CD4-positive, alpha-beta T cell (primary cell): Measurements from ENCODE around the gene RPL32. TPM values are rescaled to one million over a fixed set of nuclear protein-coding genes. Genes with fewer than 3 reads are reported as not detected.

ENCODE experiments used
- ATAC-seq: fragments of 200-7000 bp; cut with Tn5 transposase; one replicate; pipeline ENCODE4 v1.10.0; 2022; ENCODE audit warnings: mild to moderate bottlenecking; ENCODE audit not compliant: poor library complexity
- CTCF ChIA-PET: fragments of 350-600 bp; sonication (Branson Sonifier 250); formaldehyde crosslinking; loops from one replicate; lab custom pipeline; 2021; ENCODE audit warnings: antibody characterized with exemption, inconsistent platforms; lab: Charles Lee
- POLR2A ChIA-PET: fragments of 350-600 bp; sonication (Branson Sonifier 250); formaldehyde crosslinking; loops from one replicate; lab custom pipeline; 2021; ENCODE audit warnings: antibody characterized with exemption, inconsistent platforms; lab: Charles Lee
- DNase-seq, 14 experiments: peaks; one replicate each; pipeline ENCODE4 v3.0.0-alpha.2; 2013 to 2020; ENCODE audit warnings: mixed read lengths in 2 of 14
- H3K27ac ChIP-seq, 2 donors: one replicate each; pipeline versions ENCODE4 v1.5.1 to v1.7.0; 2013; ENCODE audit warnings: low read length in 2 of 2, low read depth in 1 of 2, mild to moderate bottlenecking in 1 of 2
- H3K27me3 ChIP-seq, 2 experiments: 1 replicate in 1 of 2; 2 replicates in 1 of 2; pipeline versions ENCODE4 v1.6.1 to v1.7.0; 2013; ENCODE audit warnings: low read length in 2 of 2, control low read depth in 1 of 2, mild to moderate bottlenecking in 1 of 2, moderate library complexity in 1 of 2; ENCODE audit not compliant: insufficient read depth in 2 of 2, control insufficient read depth in 1 of 2
- H3K36me3 ChIP-seq: one replicate; pipeline ENCODE4 v1.6.1; 2013; ENCODE audit warnings: low read length, control low read depth; ENCODE audit not compliant: insufficient read depth
- H3K4me1 ChIP-seq: one replicate; pipeline ENCODE4 v1.6.1; 2013; ENCODE audit warnings: low read length, control low read depth; ENCODE audit not compliant: insufficient read depth
- H3K4me3 ChIP-seq: one replicate; pipeline ENCODE4 v1.5.1; 2013; ENCODE audit warnings: mild to moderate bottlenecking, low read length, moderate library complexity
- H3K9me3 ChIP-seq, 2 experiments: 1 replicate in 1 of 2; 2 replicates in 1 of 2; pipeline versions ENCODE4 v1.6.1 to v1.7.0; 2013; ENCODE audit warnings: low read length in 2 of 2, mild to moderate bottlenecking in 2 of 2, control low read depth in 1 of 2, moderate library complexity in 1 of 2; ENCODE audit not compliant: control insufficient read depth in 1 of 2, insufficient read depth in 1 of 2
- H3K27ac Mint-ChIP-seq: one replicate; pipeline ENCODE4 v1.8.0; 2020; ENCODE audit warnings: mixed read lengths
- H3K27me3 Mint-ChIP-seq: one replicate; pipeline ENCODE4 v1.8.0; 2021; ENCODE audit warnings: mixed read lengths
- H3K36me3 Mint-ChIP-seq: one replicate; pipeline ENCODE4 v1.8.0; 2021; ENCODE audit warnings: low read depth, mixed read lengths
- H3K4me1 Mint-ChIP-seq: one replicate; pipeline ENCODE4 v1.8.0; 2021; ENCODE audit warnings: low read depth, mixed read lengths
- H3K4me3 Mint-ChIP-seq: one replicate; pipeline ENCODE4 v1.8.0; 2020; ENCODE audit warnings: mild to moderate bottlenecking, mixed read lengths
- H3K9me3 Mint-ChIP-seq: one replicate; pipeline ENCODE4 v1.8.0; 2020; ENCODE audit warnings: mixed read lengths
- intact Hi-C, 2 experiments: fragments of 100-400 bp; cut with DNase I in 1 of 2; cut with micrococcal nuclease in 1 of 2; formaldehyde crosslinking; loops; one replicate each; pipeline versions ENCODE4 v1.15.1 to v1.9.0; 2023 to 2025; cut with DNase I, micrococcal nuclease
- total RNA-seq, 174 experiments: library from RNA in 2 of 174; stranded (reverse) in 2 of 174; gene quantifications; one replicate each; pipeline ENCODE4 v1.2.3 and lab custom pipeline; 2021 to 2026
- TF ChIP-seq, protein P1 (sequence below): fragments of 200-600 bp; IDR thresholded peaks from one replicate; pipeline ENCODE4 v1.8.0; 2022; ENCODE audit warnings: antibody characterized with exemption, mild to moderate bottlenecking

The RPL32 gene
- total RNA-seq, 2 experiments from 2014 or later: 4,308 to 4,667 TPM

DNA sequence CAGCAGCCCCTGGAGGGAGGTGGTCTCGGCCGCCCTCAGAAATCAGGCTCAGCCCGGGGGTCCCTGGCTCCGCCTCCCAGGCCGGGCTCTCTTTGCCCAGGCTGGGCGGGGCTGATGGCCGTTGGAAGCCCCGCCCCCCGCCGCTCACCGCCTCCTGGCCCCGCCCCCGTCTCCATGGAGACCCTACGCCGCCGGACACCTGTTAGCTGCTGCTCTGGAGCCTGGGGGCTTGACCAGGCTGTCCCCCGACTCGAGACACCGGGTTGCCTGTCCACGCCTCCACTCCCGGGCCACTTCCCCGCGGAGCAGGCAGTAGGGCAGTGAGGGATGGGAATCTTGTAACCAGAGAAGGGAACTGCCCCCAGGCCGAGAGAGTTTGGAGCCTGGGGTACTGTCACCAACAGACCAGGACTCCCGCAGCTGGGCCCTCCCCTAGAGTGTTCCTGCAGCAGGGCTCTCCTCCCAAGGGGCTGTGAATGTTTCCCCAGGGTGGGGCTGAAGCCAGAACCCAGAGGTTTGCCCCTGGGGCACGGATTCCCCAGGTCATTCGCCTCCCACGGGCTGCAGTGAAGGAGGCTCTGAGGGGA lies 27.8 kb upstream of the RPL32 start:
- Mint-ChIP-seq H3K4me3 (no peak overlapping the region), H3K4me1 (peaks cover 14% of the 10 kb centered on the region), H3K27ac (no peak overlapping the region), H3K36me3 (no peaks in the 10 kb centered on the region), H3K9me3 (no peaks in the 10 kb centered on the region), H3K27me3 (peaks cover 45% of the 10 kb centered on the region)
- H3K27ac ChIP-seq: no peak overlapping the region
- TF ChIP-seq, protein P1, sequence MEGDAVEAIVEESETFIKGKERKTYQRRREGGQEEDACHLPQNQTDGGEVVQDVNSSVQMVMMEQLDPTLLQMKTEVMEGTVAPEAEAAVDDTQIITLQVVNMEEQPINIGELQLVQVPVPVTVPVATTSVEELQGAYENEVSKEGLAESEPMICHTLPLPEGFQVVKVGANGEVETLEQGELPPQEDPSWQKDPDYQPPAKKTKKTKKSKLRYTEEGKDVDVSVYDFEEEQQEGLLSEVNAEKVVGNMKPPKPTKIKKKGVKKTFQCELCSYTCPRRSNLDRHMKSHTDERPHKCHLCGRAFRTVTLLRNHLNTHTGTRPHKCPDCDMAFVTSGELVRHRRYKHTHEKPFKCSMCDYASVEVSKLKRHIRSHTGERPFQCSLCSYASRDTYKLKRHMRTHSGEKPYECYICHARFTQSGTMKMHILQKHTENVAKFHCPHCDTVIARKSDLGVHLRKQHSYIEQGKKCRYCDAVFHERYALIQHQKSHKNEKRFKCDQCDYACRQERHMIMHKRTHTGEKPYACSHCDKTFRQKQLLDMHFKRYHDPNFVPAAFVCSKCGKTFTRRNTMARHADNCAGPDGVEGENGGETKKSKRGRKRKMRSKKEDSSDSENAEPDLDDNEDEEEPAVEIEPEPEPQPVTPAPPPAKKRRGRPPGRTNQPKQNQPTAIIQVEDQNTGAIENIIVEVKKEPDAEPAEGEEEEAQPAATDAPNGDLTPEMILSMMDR: no peak
- H3K27me3 ChIP-seq: peaks cover 10 to 15% of the 10 kb centered on the region in 2 experiments
- no peaks in the 10 kb centered on the region for H3K36me3 ChIP-seq
- ChIA-PET POLR2A (interaction anchor here (1.0 kb wide), 1 partner anchor 28 kb away, joined by 4 read pairs; the partner anchor contains the start of gene RPL32), CTCF (interaction anchor here (1.6 kb wide), 1 partner anchor 27 kb away, joined by 5 read pairs; the partner anchor contains the start of gene RPL32)
- H3K4me1 ChIP-seq: peaks cover 26% of the 10 kb centered on the region
- peaks cover 4 to 21% of the 10 kb centered on the region in 2 experiments for H3K9me3 ChIP-seq
- DNase-seq (peak in 5 of 14 experiments; percentile 9 to 46 (median 40)), ATAC-seq (no peak)
- H3K4me3 ChIP-seq: peak overlapping the region; percentile 54
- intact Hi-C loops: loop anchor here in 1 of 2 experiments (5.0 kb wide), 3 partner anchors 113 to 778 kb away; no protein-coding TSS in a partner anchor

DNA sequence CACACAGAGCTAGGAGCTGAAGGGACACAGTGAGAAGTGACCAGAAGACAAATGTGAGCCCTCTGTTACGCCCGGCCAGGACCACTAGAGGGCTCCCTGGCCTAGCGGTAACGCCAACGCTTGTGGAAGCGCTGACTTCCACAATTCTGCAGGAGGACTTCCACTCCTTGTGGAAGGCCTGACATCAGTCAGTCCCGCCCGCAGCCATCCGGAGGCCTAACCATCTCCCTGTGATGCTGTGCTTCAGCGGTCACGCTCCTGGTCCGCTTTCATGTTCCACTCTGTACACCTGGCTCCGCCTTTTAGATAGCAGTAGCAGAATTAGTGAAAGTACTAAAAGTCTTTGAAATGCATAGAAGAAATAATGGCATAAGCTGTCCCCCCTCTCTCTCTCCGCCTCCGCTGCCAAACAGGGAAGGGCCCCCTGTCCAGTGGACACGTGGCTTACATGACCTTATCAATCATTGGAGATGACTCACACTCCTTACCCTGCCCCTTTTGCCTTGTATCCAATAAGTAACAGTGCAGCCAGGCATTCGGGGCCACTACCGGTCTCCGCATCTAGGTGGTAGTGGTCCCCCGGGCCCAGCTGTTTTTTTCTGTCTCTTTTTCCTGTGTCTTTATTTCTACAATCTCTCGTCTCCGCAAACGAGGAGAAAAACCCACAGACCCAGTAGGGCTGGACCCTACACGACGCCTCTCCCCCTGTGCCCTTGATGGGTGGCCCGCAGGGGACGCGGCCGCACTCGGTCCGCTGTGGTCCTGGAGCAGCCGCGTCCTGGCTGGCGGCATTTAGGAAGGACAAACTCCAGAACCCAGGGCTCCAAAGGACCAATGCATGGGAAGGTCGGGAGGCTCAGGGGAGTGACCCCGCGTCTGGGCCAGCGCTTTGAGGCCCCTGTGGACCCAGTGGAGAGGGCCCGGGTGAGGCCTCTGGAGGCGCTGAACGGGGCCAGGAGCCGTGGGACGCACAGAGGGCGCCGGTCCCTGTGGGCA lies 27.0 kb upstream of the RPL32 start:
- peaks cover 4 to 26% of the 10 kb centered on the region in 2 experiments for H3K9me3 ChIP-seq
- TF ChIP-seq, protein P1: peak; percentile 87
- peak overlapping the region; percentile 54 for H3K4me3 ChIP-seq
- ChIA-PET POLR2A (interaction anchor here (1.2 kb wide), 1 partner anchor 208 kb away, joined by 3 read pairs; no protein-coding TSS in a partner anchor), CTCF (interaction anchor here (1.0 to 1.6 kb wide), 2 partner anchors 27 to 127 kb away, joined by 3 to 5 read pairs; partner anchors contain the start of gene RPL32)
- peaks cover 40% of the 10 kb centered on the region for H3K27me3 Mint-ChIP-seq
- no peak overlapping the region for H3K27ac ChIP-seq
- ATAC-seq (peak; percentile 82), DNase-seq (peak in 13 of 14 experiments; percentile 12 to 78 (median 46))
- peaks cover 26% of the 10 kb centered on the region for H3K4me1 ChIP-seq
- no peaks in the 10 kb centered on the region for H3K36me3 ChIP-seq
- intact Hi-C loops: loop anchor here (1.0 to 5.0 kb wide), 4 partner anchors 24 to 779 kb away; no protein-coding TSS in a partner anchor
- peaks cover 14% of the 10 kb centered on the region for H3K4me1 Mint-ChIP-seq
- no peaks in the 10 kb centered on the region for H3K36me3 Mint-ChIP-seq
- no peak overlapping the region for H3K27ac Mint-ChIP-seq
- H3K9me3 Mint-ChIP-seq: no peaks in the 10 kb centered on the region
- H3K27me3 ChIP-seq: peaks cover 9 to 15% of the 10 kb centered on the region in 2 experiments
- peak overlapping the region; percentile 90 for H3K4me3 Mint-ChIP-seq

- Mint-ChIP-seq H3K36me3 (no peaks in the 10 kb centered on the region), H3K27ac (no peak overlapping the region), H3K4me1 (peaks cover 14% of the 10 kb centered on the region), H3K27me3 (peaks cover 37% of the 10 kb centered on the region), H3K4me3 (no peak overlapping the region), H3K9me3 (no peaks in the 10 kb centered on the region)
- H3K27me3 ChIP-seq: peaks cover 9 to 15% of the 10 kb centered on the region in 2 experiments
- H3K27ac ChIP-seq: no peak overlapping the region
- ATAC-seq (no peak), DNase-seq (no peak)
- H3K9me3 ChIP-seq: peaks cover 4 to 26% of the 10 kb centered on the region in 2 experiments
- H3K36me3 ChIP-seq: no peaks in the 10 kb centered on the region
- TF ChIP-seq, protein P1: no peak
- ChIA-PET POLR2A (no interaction called here), CTCF (interaction anchor here (0.6 kb wide), 1 partner anchor 24 kb away, joined by 3 read pairs; no protein-coding TSS in a partner anchor)
- H3K4me1 ChIP-seq: peaks cover 26% of the 10 kb centered on the region
- intact Hi-C loops: loop anchor here in 1 of 2 experiments (5.0 kb wide), 3 partner anchors 115 to 780 kb away; no protein-coding TSS in a partner anchor
- H3K4me3 ChIP-seq: no peak overlapping the region
These were observed 25.5 kb upstream of the RPL32 start for GRCh38 chr3:12866836-12867235.
